Keratinocyte (primary cell): ENCODE data around the gene DUSP3.

Experiments
- CTCF ChIP-seq, 3 experiments: IDR thresholded peaks in 1 of 3; conservative IDR thresholded peaks in 1 of 3; optimal IDR thresholded peaks in 1 of 3; 2 replicates in 2 of 3; 3 replicates in 1 of 3; pipeline versions ENCODE3 to v1.5.1; 2011; ENCODE audit warnings: low read length in 3 of 3, mild to moderate bottlenecking in 3 of 3, moderate library complexity in 2 of 3, control low read depth in 1 of 3, inconsistent platforms in 1 of 3; ENCODE audit not compliant: insufficient read depth in 2 of 3; ENCODE audit errors: extremely low read depth in 1 of 3
- EZH2 ChIP-seq: IDR thresholded peaks from one replicate; pipeline ENCODE4 v1.6.1; 2012; ENCODE audit warnings: inconsistent platforms, mild to moderate bottlenecking, low read length, moderate library complexity

DNA sequence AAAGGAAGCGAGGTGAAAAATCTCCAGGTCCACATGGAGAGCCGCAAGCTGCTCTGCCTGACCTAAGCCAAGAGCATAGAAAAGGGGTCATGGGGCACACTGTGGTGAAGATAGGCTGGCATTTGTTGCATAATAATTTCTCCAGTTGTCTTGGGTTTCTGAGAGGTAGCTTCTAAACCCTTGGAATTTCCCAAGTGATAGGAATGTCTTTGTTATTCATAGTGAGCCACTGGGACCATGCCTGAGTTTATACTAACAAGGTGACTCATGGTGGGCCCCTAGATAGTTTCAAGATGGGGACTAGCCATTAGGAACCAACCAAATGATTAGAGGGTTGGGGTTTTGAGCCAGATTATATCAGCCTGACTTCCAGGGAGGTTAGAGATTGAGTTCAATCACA is 45.8 kb downstream of the DUSP3 start:
- TF ChIP-seq EZH2 (no peak), CTCF (optimal IDR thresholded peaks at IDR 0.05 in 1 of 3, IDR thresholded peaks at IDR 0.05 in 1 of 3, conservative IDR thresholded peaks at IDR 0.05 in 1 of 3; ENCODE audit: extremely low read depth in 1 of 3, insufficient read depth in 2 of 3, low read length in 3 of 3) (no peak)
